ENCODE data around the gene OSBPL6.

Gene OSBPL6

DNA sequence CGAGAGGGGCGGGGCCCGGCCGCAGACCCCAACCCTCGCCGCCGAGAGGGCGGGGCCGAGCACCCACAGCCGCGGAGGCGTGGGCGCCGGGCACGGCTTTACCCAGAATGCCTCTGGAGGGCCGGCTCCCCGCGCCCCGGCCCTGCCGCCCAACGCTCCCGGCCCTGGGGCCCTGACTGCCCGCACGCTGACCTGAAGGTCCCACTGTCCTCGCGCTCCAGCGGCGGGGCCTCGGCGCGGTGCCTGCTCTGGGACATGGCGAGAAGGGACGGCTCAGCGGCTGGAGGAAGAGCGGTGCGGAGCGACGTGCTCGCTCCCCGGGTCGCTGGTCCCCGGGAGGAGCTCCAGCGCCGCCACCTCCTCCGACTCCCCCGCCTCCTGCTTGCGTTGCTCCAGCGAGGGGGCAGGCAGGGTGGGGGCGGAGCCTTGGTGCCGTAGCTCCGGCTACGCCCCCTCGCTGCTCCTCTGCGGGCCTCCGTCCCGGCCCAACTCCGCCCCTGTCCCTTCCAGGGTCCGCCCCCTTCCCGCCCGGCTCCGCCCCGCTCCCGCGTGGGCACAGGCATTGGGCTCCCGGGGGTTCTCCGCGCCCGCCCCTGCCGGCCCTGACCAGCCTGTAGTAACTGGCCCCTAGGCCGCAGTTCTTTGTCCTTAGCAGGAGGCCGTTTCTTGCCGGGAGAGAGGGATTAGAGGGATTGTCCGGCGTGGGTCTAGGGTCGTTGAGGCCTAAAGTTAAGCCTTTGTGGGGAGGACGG, 256.6 kb downstream of the OSBPL6 start, which contains the start of the genes PJVK and PRKRA:
PJVK (plus strand) TSS at position 605 of the 752 bp plus-strand sequence. CDS start 2,032 bp downstream, outside the sequence.
PRKRA (minus strand) TSS at position 402 of the 752 bp plus-strand sequence; CDS start at position 257, 145 bp downstream.
- peak; percentile 96 for DNase-seq

DNA sequence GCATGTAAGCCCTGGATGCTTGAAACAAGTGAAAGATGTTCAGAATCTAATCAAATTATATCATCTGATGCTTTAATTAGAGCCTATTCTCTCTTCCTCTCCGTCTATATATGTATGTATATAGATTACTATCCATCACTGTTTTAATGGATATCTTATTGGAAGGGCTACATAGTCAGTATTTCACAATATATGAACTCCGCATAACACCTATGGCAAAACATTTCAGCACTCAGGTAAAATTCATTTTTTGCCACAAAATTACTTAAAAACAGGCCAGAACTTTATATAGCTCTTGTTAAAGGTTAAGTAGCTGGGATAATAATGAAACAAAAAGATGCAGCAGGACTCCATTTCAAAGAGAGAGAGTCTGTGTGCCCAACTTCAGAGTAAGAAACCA, 258.0 kb downstream of the OSBPL6 start:
- DNase-seq: no peak

Measured in CD4-positive, alpha-beta T cell treated with Interleukin-12 subunit alpha and Interleukin-12 subunit beta, for 1 hour (primary cell).